B cell (primary cell): ENCODE data around the gene ZSCAN25. TPM values are rescaled to one million over a fixed set of nuclear protein-coding genes. Genes with fewer than 3 reads are reported as not detected.
"Not testable (repeated sequence)": the region's sequence is repeated elsewhere in the genome, so short reads cannot be mapped to it uniquely, and the experiment has no call there.

ENCODE experiments used
- ATAC-seq: fragments of 200-7000 bp; cut with Tn5 transposase; one replicate; pipeline ENCODE4 v1.10.0; 2021; ENCODE audit warnings: low read depth, mild to moderate bottlenecking, moderate number of reproducible peaks, moderate library complexity
- CTCF ChIA-PET: fragments of 350-600 bp; sonication (Branson Sonifier 250); formaldehyde crosslinking; loops from one replicate; lab custom pipeline; 2021; ENCODE audit warnings: antibody characterized with exemption, inconsistent platforms; lab: Charles Lee
- POLR2A ChIA-PET: fragments of 350-600 bp; sonication (Branson Sonifier 250); formaldehyde crosslinking; loops from one replicate; lab custom pipeline; 2021; ENCODE audit warnings: antibody characterized with exemption; lab: Charles Lee
- DNase-seq: peaks from one replicate; pipeline ENCODE4 v3.0.0; 2013
- H2AFZ ChIP-seq: 2 replicates; pipeline ENCODE4 v1.6.1; 2012; ENCODE audit warnings: mild to moderate bottlenecking, low read depth, low read length; ENCODE audit not compliant: insufficient read depth, poor library complexity, severe bottlenecking
- H3K27ac ChIP-seq, 2 donors: 1 replicate in 1 of 2; 2 replicates in 1 of 2; pipeline ENCODE4 v1.5.1; 2012 to 2013; ENCODE audit warnings: low read length in 2 of 2, mild to moderate bottlenecking in 2 of 2, moderate library complexity in 1 of 2
- H3K27me3 ChIP-seq, 4 experiments: fragments of 200-600 bp in 1 of 4; sonication (generic) in 1 of 4; replicated peaks in 1 of 4; 1 replicate in 2 of 4; 2 replicates in 2 of 4; pipeline versions ENCODE4 v1.6.1 to v1.7.0; 2013 to 2016; ENCODE audit warnings: low read length in 3 of 4, mild to moderate bottlenecking in 2 of 4, mixed read lengths in 1 of 4, moderate library complexity in 1 of 4; ENCODE audit not compliant: insufficient read depth in 4 of 4, control insufficient read depth in 3 of 4; ENCODE audit errors: control extremely low read depth in 1 of 4
- H3K36me3 ChIP-seq, 2 experiments: replicated peaks in 1 of 2; 1 replicate in 1 of 2; 2 replicates in 1 of 2; pipeline versions ENCODE4 v1.6.1 to v1.7.1; 2013; ENCODE audit warnings: low read length in 1 of 2; ENCODE audit not compliant: insufficient read depth in 2 of 2, control insufficient read depth in 1 of 2; ENCODE audit errors: control extremely low read depth in 1 of 2, extremely low read depth in 1 of 2
- H3K4me1 ChIP-seq, 2 donors: fragments of 200-600 bp in 1 of 2; sonication (generic) in 1 of 2; 1 replicate in 1 of 2; 2 replicates in 1 of 2; pipeline versions ENCODE4 v1.5.1 to v1.6.1; 2013 to 2017; ENCODE audit warnings: low read length in 2 of 2; ENCODE audit not compliant: control insufficient read depth in 2 of 2, insufficient read depth in 2 of 2
- H3K4me2 ChIP-seq: replicated peaks from 2 replicates; pipeline ENCODE3; 2012; ENCODE audit warnings: mild to moderate bottlenecking, low read depth, low read length; ENCODE audit not compliant: poor library complexity, severe bottlenecking
- H3K4me3 ChIP-seq, 5 experiments: fragments of 200-600 bp in 1 of 5; sonication (generic) in 1 of 5; 1 replicate in 3 of 5; 2 replicates in 2 of 5; pipeline versions ENCODE4 v1.5.1 to v1.7.0; 2011 to 2016; ENCODE audit warnings: low read length in 4 of 5, mild to moderate bottlenecking in 4 of 5, low read depth in 2 of 5, control low read depth in 1 of 5, moderate library complexity in 1 of 5; ENCODE audit not compliant: insufficient read depth in 1 of 5; ENCODE audit errors: control extremely low read depth in 1 of 5, extremely low read depth in 1 of 5
- H3K79me2 ChIP-seq: fragments of 200-600 bp; sonication (generic); one replicate; pipeline ENCODE4 v1.6.0; 2016; ENCODE audit warnings: low read length; ENCODE audit not compliant: control insufficient read depth, insufficient read depth
- H3K9ac ChIP-seq: fragments of 200-600 bp; sonication (generic); 2 replicates; pipeline ENCODE4 v1.6.1; 2017; ENCODE audit warnings: mild to moderate bottlenecking, low read length, moderate library complexity
- H3K9me3 ChIP-seq, 3 donors: one replicate each; pipeline versions ENCODE4 v1.6.1 to v1.7.1; 2013; ENCODE audit warnings: low read length in 2 of 3; ENCODE audit not compliant: control insufficient read depth in 2 of 3, insufficient read depth in 1 of 3; ENCODE audit errors: control extremely low read depth in 1 of 3
- H4K20me1 ChIP-seq: 2 replicates; pipeline ENCODE4 v1.6.0; 2012; ENCODE audit warnings: mild to moderate bottlenecking, low read length; ENCODE audit not compliant: insufficient read depth, control insufficient read depth, poor library complexity, severe bottlenecking
- H3K27ac Mint-ChIP-seq: one replicate; pipeline ENCODE4 v1.8.0; 2021; ENCODE audit warnings: mixed read lengths
- H3K27me3 Mint-ChIP-seq: one replicate; pipeline ENCODE4 v1.8.0; 2021; ENCODE audit warnings: mixed read lengths
- H3K4me1 Mint-ChIP-seq: one replicate; pipeline ENCODE4 v1.8.0; 2021; ENCODE audit warnings: mixed read lengths
- H3K4me3 Mint-ChIP-seq: one replicate; pipeline ENCODE4 v1.8.0; 2021; ENCODE audit warnings: mixed read lengths
- H3K9me3 Mint-ChIP-seq: one replicate; pipeline ENCODE4 v1.8.0; 2022; ENCODE audit warnings: mixed read lengths; ENCODE audit not compliant: insufficient read depth
- CTCF ChIP-seq: fragments of 200-600 bp; IDR thresholded peaks from one replicate; pipeline ENCODE4 v1.8.0; 2022; ENCODE audit warnings: antibody characterized with exemption, mild to moderate bottlenecking
- EZH2 ChIP-seq: IDR thresholded peaks from 2 replicates; pipeline ENCODE4 v1.6.1; 2012; ENCODE audit warnings: borderline replicate concordance, low read depth, mild to moderate bottlenecking, moderate library complexity, low read length; ENCODE audit not compliant: insufficient read depth, poor library complexity, severe bottlenecking
- WGBS: methylation state at CpG from one replicate; pipeline ENCODE4 v1.1.5; 2013; ENCODE audit warnings: missing lambda C conversion rate; ENCODE audit not compliant: insufficient coverage; 5-methylcytosine and 5-hydroxymethylcytosine counted together
- intact Hi-C: fragments of 100-400 bp; cut with micrococcal nuclease; formaldehyde crosslinking; loops from one replicate; pipeline ENCODE4 v1.10.0; 2022
- polyA plus RNA-seq: library from polyadenylated mRNA; depleted of rRNA; stranded (reverse); fragments of >200 nt; gene quantifications from 2 replicates; pipeline ENCODE4 v1.2.3, GENCODE V29; 2012
- total RNA-seq, 2 donors: library from RNA; stranded (reverse); fragments of 120-200 nt in 1 of 2; gene quantifications; 1 replicate in 1 of 2; 2 replicates in 1 of 2; pipeline versions ENCODE4 v1.2.3 to v1.2.4, GENCODE V29; 2013 to 2022

Gene ZSCAN25
- total and polyA plus RNA-seq, 2 donors (not counting 1 experiment from before 2014, with no cell fraction given): 11.8 to 39.5 TPM

GRCh38 chr7:99631295-99632109 is 14.8 kb downstream of the ZSCAN25 start:
- no peaks in the 10 kb centered on the region for H3K4me1 ChIP-seq
- DNase-seq (no peak), ATAC-seq (no peak)
- H4K20me1 ChIP-seq: peaks cover 4% of the 10 kb centered on the region
- Mint-ChIP-seq H3K4me3 (no peak overlapping the region), H3K27ac (no peak overlapping the region), H3K27me3 (no peaks in the 10 kb centered on the region), H3K4me1 (no peaks in the 10 kb centered on the region), H3K9me3 (no peaks in the 10 kb centered on the region)
- intact Hi-C loops: no loop called here
- H3K36me3 ChIP-seq: peaks cover 1 to 53% of the 10 kb centered on the region in 2 experiments
- no peak overlapping the region for H3K27ac ChIP-seq
- H3K79me2 ChIP-seq: no peaks in the 10 kb centered on the region
- ChIA-PET POLR2A (no interaction called here), CTCF (no interaction called here)
- H3K9ac ChIP-seq: no peak overlapping the region
- H3K4me2 ChIP-seq: no peak overlapping the region
- H3K9me3 ChIP-seq: no peaks in the 10 kb centered on the region
- no peaks in the 10 kb centered on the region for H3K27me3 ChIP-seq
- WGBS: 81% methylated on average over 7 of the region's 9 CpGs
- H2AFZ ChIP-seq: no peak overlapping the region
- TF ChIP-seq CTCF: no peak
- no peak for TF ChIP-seq EZH2
- H3K4me3 ChIP-seq: no peak overlapping the region

DNA sequence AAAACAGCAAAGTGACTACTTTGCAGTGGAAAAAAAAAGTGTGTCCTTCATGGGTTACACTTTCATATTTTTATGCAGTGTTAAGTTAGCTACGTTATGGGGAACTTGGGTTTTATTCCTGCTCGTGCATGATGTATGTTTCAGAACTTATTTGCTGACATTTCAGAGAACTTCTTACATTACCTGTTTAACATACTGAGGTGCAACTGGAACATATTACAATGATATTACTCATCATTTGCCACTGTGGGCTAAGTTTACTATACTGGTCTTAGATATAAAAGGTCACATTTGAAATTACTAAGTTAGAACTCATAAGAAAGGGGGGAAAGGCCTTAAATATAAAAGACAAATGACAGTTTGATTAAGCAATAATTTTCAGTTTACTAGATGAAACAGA is 20.7 kb downstream of the ZSCAN25 start:
- H3K79me2 ChIP-seq, H3K27ac Mint-ChIP-seq, H4K20me1 ChIP-seq, H3K4me3 Mint-ChIP-seq, H3K9me3 ChIP-seq, H3K4me1 Mint-ChIP-seq, H3K9me3 Mint-ChIP-seq, POLR2A ChIA-PET, DNase-seq, H3K4me2 ChIP-seq, ATAC-seq, H3K9ac ChIP-seq, H3K27me3 ChIP-seq, CTCF ChIA-PET, H3K27ac ChIP-seq, H3K4me3 ChIP-seq, H3K4me1 ChIP-seq, H3K27me3 Mint-ChIP-seq, H2AFZ ChIP-seq, intact Hi-C loops: not testable (repeated sequence)
- no CpG with 5 or more reads among the region's 2 CpGs for WGBS
- H3K36me3 ChIP-seq: peaks cover 0 to 15% of the 10 kb centered on the region in 2 experiments
